HuH-7 (cell line): Measurements from ENCODE around the gene C16orf78.

Experiments
- DNase-seq: peaks from one replicate; pipeline ENCODE4 v3.0.0; 2011; ENCODE audit warnings: low spot score

Gene C16orf78

DNA sequence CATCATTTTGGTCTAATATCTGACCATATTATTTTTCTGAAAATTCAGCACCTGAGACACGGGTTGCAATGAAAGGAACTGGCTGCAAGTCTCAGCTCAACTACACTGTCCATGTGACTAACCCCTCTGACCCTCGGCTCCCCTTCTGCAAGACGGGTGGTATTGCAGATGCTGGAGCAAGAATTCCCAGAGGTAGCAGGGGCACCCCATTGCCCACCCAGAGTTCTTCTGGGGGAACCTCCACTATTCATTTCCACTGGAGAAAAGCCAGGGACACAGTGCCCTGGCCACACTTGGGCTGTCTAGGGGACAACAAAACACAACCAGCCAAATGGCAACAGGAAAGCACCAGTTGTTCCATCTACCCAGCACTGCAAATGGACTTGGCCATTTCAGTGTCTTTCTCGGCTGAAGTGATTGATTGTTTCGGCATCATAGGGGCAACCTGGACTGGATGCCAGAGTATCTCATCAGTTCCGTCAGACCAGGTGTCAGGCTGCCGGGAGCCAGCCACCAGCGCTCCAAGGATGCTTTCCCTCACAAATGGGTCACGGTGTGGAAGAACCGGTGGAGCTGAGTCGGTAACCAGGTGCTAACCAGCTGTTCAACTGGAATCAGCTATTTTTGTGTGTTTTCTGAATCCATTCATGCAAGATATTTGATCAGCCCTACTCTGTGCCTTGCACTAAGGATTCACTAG is 58.1 kb downstream of the C16orf78 start:
- no peak for DNase-seq

DNA sequence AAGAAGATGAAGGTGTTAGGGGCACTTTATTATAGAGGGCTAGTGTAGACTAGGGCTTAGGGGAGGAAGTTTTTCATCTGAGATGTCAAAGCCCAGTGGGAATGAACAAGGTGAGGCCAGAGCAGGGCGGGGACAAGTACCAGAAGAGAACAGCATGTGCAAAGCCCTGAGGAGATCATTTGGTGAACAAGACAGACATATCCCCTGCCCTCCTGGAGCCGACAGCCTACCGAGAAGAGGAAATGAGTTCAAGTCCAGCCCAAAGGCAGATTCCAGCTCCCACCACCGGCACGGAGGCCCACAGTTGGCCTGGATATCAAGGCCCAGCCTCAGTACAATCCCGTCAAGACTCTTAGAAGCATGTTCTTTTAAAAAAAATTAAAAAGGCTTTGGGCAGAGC is 61.1 kb downstream of the C16orf78 start:
- no peak for DNase-seq

DNA sequence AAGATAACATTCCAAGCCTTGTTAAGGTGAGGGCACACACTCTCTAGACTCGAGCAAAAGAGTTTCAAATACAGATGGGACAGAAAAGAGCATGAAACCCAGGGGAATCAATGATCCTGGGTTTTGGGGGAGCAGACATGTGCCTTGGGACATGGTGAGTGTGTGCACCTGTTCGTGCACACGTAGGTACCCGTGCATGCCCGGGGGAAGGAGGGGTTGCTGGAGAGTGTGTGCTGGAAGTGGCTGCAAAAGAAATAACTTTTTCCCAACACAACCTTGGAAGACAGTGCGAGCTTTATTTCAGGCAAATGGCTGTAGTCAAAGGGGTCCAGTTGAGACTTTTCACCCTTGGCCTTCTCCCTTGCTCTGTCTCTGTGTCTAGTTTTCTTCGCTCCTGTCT is 62.6 kb downstream of the C16orf78 start:
- DNase-seq, result no peak

DNA sequence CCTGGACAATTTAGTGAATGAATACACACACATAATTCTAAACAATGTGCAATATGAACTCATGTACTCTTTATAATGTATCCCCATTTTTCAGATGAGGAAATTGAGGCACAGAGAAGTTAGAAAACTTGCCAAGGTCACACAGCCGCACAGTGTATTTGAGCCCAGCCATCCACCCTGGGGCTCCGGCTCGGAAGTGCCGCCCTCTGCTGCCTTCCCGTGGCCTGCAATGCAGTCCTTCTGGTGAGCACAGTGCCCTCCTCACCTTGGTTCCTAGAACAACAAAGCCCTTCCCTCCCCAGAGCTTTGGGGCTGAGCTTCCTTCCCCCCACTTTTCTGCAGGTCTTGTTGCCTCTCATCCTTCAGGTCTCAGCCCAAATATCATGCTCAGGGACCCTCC is 63.7 kb downstream of the C16orf78 start:
- DNase-seq, result no peak

DNA sequence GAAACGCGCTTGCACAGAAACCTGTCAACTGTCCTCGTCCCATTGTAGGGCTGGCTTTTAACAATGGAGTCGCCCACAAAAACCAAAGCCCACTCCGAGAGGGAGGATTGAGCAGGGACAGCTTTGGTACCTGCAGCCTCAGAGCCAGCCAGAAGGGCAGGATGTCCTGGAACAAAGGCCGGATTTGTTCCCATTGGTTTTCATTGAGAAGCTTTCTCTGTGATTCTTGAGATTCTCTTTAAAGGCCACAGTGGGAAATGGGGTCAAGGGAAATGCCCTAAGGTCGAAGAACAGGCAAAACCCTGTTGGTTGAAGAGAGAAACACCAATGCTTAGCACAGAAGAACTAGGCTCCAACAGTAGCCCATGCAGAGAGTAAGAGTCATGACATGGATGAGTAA is 65.4 kb downstream of the C16orf78 start:
- DNase-seq, result no peak

DNA sequence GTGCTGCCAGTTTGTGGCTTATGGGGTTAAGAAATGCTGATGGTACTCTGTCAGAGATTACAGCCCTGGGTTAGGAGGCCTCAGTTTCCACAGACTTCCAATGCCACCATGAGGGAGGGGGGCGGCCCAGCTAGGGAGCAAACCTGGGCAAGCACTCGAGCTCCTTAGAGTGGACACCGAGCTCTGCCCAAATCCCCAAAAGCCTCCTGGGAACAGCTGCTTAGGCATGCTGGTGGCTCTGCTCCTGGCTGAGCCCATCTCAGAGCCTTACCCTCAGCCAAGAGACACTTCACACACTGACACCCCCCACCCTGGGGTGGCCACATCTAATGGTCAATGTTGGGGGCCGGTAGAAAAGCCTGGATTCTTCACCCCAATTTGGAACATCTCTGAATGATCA is 66.1 kb downstream of the C16orf78 start:
- DNase-seq, result no peak

DNA sequence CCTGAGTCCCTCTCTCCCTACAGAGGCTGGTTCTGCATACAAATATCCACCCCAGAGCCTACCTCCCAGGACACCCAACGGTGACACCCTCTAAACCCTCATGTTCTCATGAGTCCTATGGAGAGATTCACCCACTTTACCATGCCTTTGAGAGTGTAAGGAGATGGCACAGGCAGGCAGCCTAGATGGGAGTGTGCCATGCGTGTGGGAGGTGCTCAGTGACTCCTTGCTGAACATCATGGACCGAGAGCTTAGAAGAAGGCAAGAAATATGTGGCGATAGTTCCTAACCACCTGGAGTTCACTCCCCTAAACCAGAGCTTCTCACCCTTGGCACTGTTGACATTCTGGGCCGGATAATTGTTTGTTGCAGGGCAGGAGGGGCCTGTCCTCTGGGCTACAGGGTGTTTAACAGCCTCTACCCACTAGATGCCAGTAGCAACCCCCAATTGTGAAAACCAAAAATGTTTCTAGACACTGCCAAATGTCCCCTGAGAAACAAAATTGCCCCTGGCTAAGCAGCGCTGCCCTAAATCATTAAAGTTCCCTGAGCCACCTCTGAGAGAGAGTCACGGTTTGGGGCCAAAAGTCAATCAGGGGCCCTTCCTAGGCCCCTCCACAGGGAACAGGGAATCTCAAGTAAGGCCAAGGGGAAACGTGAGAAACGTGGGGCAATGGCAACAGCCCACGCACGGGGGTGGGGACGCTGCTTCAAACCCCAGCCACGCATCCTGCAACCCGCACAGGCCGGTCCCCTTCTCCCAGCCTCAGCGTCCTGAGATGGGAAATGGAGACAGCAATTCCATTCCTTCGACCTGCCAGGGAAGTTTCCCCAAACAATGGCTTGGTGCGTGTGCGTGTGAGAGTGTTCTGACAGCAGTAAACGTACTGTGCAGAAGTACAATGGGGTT is 66.8 kb downstream of the C16orf78 start:
- no peak for DNase-seq

DNA sequence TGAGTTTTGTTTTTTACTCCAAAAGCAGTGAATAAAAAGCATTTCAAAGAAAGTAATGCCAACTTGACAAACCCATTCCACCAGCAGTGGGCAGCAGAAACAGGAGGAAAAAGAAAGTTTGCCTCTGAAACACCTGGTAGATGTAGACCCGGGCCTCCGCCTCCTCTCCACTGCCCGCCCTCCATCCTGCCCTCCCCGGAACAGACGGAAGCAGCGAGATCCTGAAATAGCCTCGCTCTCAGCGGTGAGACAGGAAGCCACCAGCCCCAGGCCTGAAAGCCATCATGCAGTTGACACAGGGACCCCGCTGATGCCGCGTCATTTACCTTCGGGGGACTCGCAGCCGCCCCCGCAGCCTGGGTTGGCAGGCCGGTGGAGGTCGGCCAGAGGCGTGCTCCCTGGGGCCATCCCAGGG is 67.8 kb downstream of the C16orf78 start:
- no peak for DNase-seq

DNA sequence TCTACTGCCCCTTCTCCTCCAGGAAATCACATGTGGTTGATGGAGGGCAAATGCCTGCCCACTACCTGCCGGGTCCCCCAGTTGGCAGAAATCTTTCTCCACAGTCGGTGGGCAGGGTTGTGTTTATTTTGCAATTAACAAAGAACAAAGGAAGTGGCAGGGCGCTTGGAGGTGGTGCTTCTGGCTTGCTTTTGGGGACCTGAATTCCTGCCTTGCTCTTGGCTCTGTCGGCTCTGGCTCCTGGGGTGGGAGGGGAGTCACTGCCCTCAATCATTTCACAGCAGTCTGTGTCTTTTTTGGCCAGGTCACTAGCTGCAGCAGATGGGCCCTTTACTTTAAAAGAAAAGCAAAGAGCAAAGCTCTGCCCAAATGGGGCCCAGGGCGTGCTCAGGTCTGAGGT is 69.2 kb downstream of the C16orf78 start:
- no peak for DNase-seq

DNA sequence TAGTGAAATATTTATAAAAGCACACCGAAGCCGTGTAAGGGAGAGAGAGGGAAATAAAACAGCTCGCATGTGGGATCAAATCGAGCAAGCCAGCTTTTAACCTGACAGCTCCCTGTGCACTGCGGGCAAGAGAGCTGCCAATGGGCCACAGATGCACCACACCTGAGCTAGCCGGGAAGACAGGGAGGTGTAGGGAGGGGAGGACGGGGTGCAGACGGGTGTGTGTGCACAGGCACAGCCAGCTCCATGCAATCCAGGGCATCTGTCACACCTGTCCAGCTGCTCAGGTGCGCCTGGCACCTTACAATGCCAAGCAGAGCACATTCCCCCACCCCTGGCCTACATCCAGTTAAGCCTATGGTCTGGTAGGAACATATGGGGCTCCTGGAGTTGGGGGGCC is 70.0 kb downstream of the C16orf78 start:
- no peak for DNase-seq

DNA sequence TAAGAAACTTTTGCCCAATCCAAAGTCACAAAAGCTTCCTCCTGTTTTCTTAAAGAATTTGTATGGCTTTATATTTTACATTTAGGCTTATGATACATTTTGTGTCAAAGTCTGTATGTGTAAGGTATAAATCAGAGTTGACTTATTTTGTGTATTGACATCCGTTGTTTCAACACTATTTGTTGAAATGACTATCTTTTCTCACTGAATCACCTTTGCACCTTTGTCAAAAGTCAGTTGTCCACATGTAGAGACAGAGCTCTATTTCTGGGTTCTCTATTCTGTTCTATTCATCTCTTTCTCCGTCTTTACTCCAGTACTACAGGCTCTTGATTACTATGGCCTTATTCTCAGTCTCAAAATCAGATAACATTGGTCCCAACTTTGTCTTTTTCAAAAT is 73.2 kb downstream of the C16orf78 start:
- no peak for DNase-seq
